ENCODE data around the gene BARHL1. TPM values are rescaled to one million over a fixed set of nuclear protein-coding genes. Genes with fewer than 3 reads are reported as not detected.

BARHL1 gene
- total and polyA plus RNA-seq, 2 of the 4 experiments (the other 2 are of a cell fraction), result not detected

DNA sequence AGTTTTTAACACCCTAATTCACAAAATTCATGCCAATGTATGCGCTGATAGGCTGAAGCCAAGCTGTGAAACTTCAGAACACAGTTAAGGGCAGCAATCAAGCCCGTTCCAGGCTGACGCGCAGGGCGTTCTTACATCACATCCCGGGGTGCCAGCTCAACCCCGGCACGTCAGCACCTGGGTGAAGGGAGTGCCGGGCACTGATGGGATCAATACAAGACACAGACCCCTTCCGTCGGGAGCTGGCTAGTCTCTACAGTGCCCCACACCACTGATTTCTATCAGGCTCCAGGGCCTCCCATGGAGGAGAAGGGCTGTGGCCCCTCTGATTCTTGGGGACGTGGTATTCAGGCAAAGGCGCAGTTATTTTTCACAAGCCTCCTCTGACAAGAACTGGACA lies 12.0 kb downstream of the BARHL1 start:
- dilution Hi-C loops (cut with HindIII; ENCODE audit: low sequenced_read_pairs, unreplicated experiment), result no loop called here
- BruUV-seq (replicated peaks), result no TSS peak
- CTCF ChIA-PET, result no interaction called here
- 100% methylated on average over 7 of the region's 13 CpGs; no CpG with 5 or more reads in 1 of the 2 experiments for whole genome bisulfite sequencing, 2 experiments (ENCODE audit: extremely low coverage in 2 of 2, insufficient read length in 1 of 2)
- DNase-seq (no peak), ATAC-seq (ENCODE audit: low read depth) (no peak)
- Histone ChIP-seq H3K4me1 (ENCODE audit: control insufficient read depth, insufficient read depth, low read length) (no peaks in the 10 kb centered on the region), H2AK5ac (ENCODE audit: low read depth, low read length) (no peak overlapping the region), H3K4me2 (ENCODE audit: low read depth, low read length) (no peak overlapping the region), H4K5ac (ENCODE audit: low read depth, low read length) (no peak overlapping the region), H3K9me3 (ENCODE audit: control insufficient read depth, insufficient read depth, low read length) (no peaks in the 10 kb centered on the region), H2AK9ac (replicated peaks; ENCODE audit: low read depth, low read length, poor library complexity) (no peak overlapping the region), H3K56ac (ENCODE audit: extremely low read depth, insufficient read depth, low read length) (no peak overlapping the region), H3K18ac (ENCODE audit: low read depth, low read length) (no peak overlapping the region), H2AFZ (replicated peaks; ENCODE audit: low read length, poor library complexity) (no peak overlapping the region), H4K8ac (ENCODE audit: low read depth in 2 of 2, low read length in 2 of 2) (no peak overlapping the region), H3K4me3 (ENCODE audit: insufficient read depth, low read depth, low read length) (no peak overlapping the region), H3K4ac (ENCODE audit: low read depth, low read length) (no peak overlapping the region), H2BK20ac (ENCODE audit: low read depth, low read length) (no peak overlapping the region), H3K27me3 (ENCODE audit: control insufficient read depth, insufficient read depth, low read length) (peaks cover 27% of the 10 kb centered on the region), H4K91ac (ENCODE audit: insufficient read depth, low read depth, low read length) (no peak overlapping the region), H2BK120ac (ENCODE audit: low read depth, low read length) (no peak overlapping the region), H3K9me1 (ENCODE audit: insufficient read depth, low read length) (peaks cover 9% of the 10 kb centered on the region; the same call in 1 of the 2 replicates), H3K23ac (ENCODE audit: low read depth, low read length) (no peak overlapping the region), H3K14ac (replicated peaks; ENCODE audit: low read depth, low read length) (no peak overlapping the region), H3K27ac (ENCODE audit: insufficient read depth, low read length) (no peak overlapping the region), H4K20me1 (ENCODE audit: insufficient read depth, low read length) (peaks cover 8% of the 10 kb centered on the region), H2BK5ac (ENCODE audit: low read depth, low read length, poor library complexity, severe bottlenecking) (no peak overlapping the region), H2BK15ac (ENCODE audit: low read depth, low read length) (no peak overlapping the region), H3K36me3 (ENCODE audit: control insufficient read depth, insufficient read depth, low read length) (peaks cover 8% of the 10 kb centered on the region), H3K79me1 (ENCODE audit: low read depth in 1 of 2, low read length in 2 of 2) (no peaks in the 10 kb centered on the region), H3K9ac (ENCODE audit: low read depth, low read length) (no peak overlapping the region)
- TF ChIP-seq CHD1 (IDR thresholded peaks at IDR 0.05; ENCODE audit: low read depth, low read length) (no peak), CEBPB (IDR thresholded peaks at IDR 0.05; ENCODE audit: low read depth, low read length) (no peak), FOS (IDR thresholded peaks at IDR 0.05; ENCODE audit: low read depth, low read length) (no peak), BHLHE40 (IDR thresholded peaks at IDR 0.05; ENCODE audit: low read depth, low read length) (no peak), NFE2L2 (IDR thresholded peaks at IDR 0.05; ENCODE audit: low read depth, low read length) (no peak), RAD21 (IDR thresholded peaks at IDR 0.05; ENCODE audit: low read length) (no peak), SMC3 (IDR thresholded peaks at IDR 0.05; ENCODE audit: low read depth, low read length) (no peak), MXI1 (IDR thresholded peaks at IDR 0.05; ENCODE audit: borderline replicate concordance, low read depth, low read length) (no peak), RCOR1 (IDR thresholded peaks at IDR 0.05; ENCODE audit: insufficient replicate concordance, low read length) (no peak), RFX5 (IDR thresholded peaks at IDR 0.05; ENCODE audit: low read depth, low read length) (no peak), POLR2A (IDR thresholded peaks at IDR 0.05; ENCODE audit: low read depth, low read length) (no peak)
- TF ChIP-seq, protein P1, sequence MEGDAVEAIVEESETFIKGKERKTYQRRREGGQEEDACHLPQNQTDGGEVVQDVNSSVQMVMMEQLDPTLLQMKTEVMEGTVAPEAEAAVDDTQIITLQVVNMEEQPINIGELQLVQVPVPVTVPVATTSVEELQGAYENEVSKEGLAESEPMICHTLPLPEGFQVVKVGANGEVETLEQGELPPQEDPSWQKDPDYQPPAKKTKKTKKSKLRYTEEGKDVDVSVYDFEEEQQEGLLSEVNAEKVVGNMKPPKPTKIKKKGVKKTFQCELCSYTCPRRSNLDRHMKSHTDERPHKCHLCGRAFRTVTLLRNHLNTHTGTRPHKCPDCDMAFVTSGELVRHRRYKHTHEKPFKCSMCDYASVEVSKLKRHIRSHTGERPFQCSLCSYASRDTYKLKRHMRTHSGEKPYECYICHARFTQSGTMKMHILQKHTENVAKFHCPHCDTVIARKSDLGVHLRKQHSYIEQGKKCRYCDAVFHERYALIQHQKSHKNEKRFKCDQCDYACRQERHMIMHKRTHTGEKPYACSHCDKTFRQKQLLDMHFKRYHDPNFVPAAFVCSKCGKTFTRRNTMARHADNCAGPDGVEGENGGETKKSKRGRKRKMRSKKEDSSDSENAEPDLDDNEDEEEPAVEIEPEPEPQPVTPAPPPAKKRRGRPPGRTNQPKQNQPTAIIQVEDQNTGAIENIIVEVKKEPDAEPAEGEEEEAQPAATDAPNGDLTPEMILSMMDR (conservative IDR thresholded peaks at IDR 0.05; ENCODE audit: low read depth, low read length), result no peak
- TF ChIP-seq, protein P2, sequence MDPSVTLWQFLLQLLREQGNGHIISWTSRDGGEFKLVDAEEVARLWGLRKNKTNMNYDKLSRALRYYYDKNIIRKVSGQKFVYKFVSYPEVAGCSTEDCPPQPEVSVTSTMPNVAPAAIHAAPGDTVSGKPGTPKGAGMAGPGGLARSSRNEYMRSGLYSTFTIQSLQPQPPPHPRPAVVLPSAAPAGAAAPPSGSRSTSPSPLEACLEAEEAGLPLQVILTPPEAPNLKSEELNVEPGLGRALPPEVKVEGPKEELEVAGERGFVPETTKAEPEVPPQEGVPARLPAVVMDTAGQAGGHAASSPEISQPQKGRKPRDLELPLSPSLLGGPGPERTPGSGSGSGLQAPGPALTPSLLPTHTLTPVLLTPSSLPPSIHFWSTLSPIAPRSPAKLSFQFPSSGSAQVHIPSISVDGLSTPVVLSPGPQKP (IDR thresholded peaks at IDR 0.05; ENCODE audit: borderline replicate concordance, low read depth, low read length), result no peak
- TF ChIP-seq, protein P3, sequence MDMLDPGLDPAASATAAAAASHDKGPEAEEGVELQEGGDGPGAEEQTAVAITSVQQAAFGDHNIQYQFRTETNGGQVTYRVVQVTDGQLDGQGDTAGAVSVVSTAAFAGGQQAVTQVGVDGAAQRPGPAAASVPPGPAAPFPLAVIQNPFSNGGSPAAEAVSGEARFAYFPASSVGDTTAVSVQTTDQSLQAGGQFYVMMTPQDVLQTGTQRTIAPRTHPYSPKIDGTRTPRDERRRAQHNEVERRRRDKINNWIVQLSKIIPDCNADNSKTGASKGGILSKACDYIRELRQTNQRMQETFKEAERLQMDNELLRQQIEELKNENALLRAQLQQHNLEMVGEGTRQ (IDR thresholded peaks at IDR 0.05; ENCODE audit: low read depth, low read length), result no peak
- in situ Hi-C loops (cut with MboI; ENCODE audit: low sequenced_read_pairs), result no loop called here
- intact Hi-C loops (cut with micrococcal nuclease), result no loop called here
- POLR2A ChIA-PET (ENCODE audit: unreplicated experiment), result no interaction called here

Measured in IMR-90 (cell line).